LoVo (cell line): Measurements from ENCODE around the gene TBX18.
A peak's percentile ranks its signal among the peaks of the same experiment; 100 is the strongest.

Source experiments
- DNase-seq: peaks from one replicate; pipeline ENCODE4 v3.0.0-alpha.2; 2016; ENCODE audit warnings: low spot score

TBX18 gene

DNA sequence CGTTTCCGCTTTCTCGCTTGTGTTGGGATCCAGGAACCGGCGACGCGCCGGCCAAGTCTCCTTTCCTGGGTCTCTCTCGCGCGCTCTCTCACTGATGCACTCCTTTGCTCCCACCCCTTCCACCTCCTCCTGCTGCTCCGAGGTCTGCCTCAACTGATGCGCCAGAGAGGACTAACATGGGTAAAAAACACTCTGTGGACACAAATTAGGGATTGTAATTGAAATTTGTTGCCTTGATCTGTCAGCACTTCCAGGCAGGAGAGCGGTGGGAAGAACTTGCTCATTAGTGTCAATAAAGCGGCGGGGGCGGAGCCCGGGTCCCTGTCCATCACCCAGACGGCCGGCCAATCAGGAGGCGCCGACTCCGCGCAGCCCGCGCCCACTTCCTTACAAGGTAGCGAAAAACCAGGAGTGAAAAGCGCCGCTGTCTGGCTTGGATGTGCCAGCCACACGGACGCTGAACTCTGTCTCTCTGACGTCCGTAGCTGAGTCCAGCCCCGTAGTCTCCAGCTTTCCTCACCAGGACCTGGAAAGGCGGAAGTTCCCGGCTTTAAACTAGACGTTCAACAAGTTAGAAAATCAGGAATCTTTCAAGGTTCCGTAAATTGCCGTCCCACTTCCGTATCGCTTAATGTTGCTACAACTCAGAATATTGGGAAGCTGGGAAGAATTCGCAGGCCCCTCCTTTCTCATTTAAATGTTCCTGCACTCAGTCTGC is at the start of gene TBX18:
Gene TBX18 (minus strand): TSS at position 267 of the 718 bp plus-strand sequence. CDS start 417 bp downstream, outside the sequence.
- peak; percentile 74 for DNase-seq

GRCh38 chr6:84811351-84811750 is 47.0 kb upstream of the TBX18 start:
- no peak for DNase-seq

- DNase-seq: no peak
Observed at GRCh38 chr6:84809455-84809854, 45.1 kb upstream of the TBX18 start.

DNA sequence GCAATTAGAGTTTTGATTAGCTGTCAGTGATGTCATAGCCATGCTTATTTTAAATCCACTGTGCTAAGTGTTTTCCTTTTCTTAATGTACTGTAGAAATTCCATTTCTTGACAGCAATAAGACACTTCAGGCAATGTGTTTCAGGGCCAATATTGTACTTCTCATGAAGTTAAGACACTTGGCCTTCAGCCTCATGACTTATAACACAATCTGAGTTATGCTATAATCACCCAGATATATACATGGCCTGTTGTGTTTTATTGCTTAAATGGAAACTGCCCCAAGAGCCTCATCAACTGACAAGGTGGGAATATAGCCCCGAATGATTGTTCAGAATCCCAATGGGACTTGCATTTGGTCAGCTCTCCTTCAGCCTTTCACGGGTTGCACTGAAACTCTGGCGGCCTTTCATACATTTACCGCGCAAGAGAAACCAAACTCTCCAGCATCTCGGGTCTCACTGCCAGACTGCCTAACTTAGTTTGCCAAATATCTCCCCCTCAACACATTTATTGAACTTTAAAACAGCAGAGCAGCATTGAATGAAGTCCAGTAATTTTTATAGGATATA is 44.2 kb upstream of the TBX18 start:
- no peak for DNase-seq

GRCh38 chr6:84805145-84805544 is 40.7 kb upstream of the TBX18 start:
- no peak for DNase-seq

- no peak for DNase-seq
Observed at GRCh38 chr6:84804720-84805119, 40.3 kb upstream of the TBX18 start.

- no peak for DNase-seq
Observed at GRCh38 chr6:84801250-84801649, 36.9 kb upstream of the TBX18 start.

- DNase-seq: no peak
Observed at GRCh38 chr6:84798257-84798656, 33.9 kb upstream of the TBX18 start.

DNA sequence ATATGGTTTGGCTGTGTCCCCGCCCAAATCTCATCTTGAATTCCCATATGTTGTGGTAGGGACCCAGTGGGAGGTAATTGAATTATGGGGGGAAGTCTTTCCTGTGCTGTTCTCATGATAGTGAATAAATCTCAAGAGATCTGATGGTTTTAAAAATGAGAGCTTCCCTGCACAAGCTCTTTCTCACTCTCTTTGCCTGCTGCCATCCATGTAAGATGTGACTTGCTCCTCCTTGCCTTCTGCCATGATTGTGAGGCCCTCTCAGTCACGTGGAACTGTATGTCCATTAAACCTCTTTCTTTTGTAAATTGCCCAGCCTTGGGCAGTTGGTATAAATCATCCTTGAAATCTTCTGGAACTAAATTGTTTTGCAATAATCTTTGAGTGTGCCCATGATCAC is 31.9 kb upstream of the TBX18 start:
- no peak for DNase-seq

DNA sequence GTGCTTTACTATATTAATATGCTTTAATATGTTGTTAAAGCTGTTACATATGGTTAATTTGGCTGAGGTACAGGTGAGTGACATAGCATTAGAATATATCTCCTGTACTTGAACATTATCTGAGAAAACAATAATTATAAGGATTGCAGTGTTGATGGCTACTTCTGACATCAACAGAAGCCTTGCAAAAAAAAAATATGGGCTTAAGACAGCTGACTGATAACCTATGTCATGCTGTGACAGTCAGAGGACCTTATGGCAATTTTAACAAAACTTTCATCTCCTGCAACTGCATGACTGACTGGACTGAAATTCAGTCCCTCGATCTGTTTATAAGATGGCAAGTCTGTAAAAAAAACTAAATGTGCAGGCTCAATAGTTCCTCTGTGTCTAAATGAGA is 27.5 kb upstream of the TBX18 start:
- no peak for DNase-seq

DNA sequence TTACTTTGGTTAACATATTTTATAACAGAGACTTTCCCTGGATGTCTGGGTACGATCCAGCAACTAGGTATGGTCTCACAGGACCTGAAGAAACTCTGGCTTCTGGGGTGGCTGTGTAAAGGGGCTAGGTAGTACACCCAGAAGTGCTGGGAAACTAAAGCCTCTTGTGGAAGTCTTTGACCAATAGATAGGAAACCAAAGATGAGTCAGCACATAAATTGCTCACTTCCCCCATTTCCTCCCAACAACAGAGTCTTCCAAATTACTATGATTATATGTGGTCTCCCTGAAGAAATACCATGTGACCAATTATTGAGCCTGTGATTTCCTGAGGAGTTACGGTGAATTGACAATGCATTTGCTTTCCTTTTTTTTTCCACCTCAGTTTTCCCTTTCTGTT is 26.8 kb upstream of the TBX18 start:
- DNase-seq: no peak

- no peak for DNase-seq
Observed at GRCh38 chr6:84789170-84789569, 24.8 kb upstream of the TBX18 start.

- DNase-seq: no peak
Observed at GRCh38 chr6:84788689-84789088, 24.3 kb upstream of the TBX18 start.

- DNase-seq: no peak
Observed at GRCh38 chr6:84785671-84786070, 21.3 kb upstream of the TBX18 start.

- DNase-seq: no peak
Observed at GRCh38 chr6:84779917-84780316, 15.5 kb upstream of the TBX18 start.

DNA sequence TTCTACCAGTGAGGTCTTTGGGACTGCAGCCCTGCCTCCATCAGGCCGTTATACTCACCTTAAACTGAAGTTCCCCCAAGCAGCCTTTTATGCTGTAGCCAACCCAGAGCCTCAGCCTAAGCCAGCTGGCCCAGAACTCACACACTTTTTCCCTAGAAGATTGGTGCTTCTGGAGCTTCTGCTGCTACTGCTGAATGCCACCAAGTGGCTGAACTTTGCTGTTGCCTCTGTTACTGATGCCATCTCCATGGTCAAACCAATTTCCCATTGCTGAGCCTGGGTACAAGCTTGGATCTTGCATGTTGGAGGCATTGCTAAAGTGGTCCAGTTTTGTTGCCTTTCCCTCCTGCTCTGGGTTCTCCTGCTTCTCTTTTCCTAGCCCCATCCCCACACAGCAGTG is 15.0 kb upstream of the TBX18 start:
- DNase-seq: no peak

- DNase-seq: no peak
Observed at GRCh38 chr6:84777888-84778287, 13.5 kb upstream of the TBX18 start.

DNA sequence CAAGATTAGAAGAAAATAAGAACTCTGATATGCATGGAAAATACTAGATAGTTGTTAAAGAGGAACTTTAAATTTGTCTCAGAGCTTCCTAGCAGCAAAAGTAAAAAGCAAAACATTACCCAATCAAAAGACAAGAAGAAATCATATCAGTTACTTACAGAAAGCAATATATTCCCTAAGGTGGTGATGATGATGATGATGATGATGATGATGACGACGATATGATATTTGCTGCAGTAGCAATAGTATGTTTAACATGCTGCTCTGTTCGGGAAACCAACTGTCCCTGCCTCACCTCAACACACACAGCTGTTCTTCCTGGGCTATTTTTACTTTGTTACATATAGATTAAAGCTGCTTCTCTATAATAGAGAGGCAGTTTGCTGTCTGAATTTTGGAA is 12.0 kb upstream of the TBX18 start:
- DNase-seq: no peak

DNA sequence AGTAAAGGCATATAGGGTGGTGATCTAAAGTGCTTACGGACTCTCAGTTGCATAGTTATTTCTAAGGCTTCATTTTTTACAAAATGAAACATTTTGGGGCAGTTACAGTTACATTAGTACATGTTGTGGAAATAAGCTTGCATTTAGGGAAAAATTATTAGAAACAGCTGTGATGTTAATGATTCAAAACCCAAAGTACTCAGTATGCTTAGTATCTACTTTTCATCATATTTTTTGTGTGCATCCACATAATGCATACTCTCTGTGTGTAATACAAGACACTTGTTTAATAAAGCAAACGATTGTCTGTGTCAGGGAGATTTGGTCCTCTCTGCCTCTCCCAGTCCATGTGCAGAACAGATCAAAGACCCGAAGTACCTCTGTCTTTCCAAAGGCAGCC is 11.4 kb upstream of the TBX18 start:
- no peak for DNase-seq

DNA sequence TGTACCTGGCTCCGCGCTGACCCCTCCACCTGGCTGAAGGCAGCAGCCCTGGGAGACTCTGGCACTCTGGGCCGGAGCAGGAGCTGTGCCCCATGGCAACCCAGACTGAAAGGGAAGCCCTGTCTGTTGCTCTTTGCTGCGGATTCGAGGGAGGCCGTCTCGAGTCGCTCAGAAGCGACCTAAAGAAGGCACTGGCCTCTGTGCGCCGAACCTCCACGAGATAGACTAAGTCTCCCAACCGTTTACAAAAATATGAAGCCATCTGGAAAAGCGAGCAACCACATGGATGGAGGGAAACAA is 10.5 kb upstream of the TBX18 start:
- no peak for DNase-seq

- no peak for DNase-seq
Observed at GRCh38 chr6:84774157-84774984, 10.0 kb upstream of the TBX18 start.

DNA sequence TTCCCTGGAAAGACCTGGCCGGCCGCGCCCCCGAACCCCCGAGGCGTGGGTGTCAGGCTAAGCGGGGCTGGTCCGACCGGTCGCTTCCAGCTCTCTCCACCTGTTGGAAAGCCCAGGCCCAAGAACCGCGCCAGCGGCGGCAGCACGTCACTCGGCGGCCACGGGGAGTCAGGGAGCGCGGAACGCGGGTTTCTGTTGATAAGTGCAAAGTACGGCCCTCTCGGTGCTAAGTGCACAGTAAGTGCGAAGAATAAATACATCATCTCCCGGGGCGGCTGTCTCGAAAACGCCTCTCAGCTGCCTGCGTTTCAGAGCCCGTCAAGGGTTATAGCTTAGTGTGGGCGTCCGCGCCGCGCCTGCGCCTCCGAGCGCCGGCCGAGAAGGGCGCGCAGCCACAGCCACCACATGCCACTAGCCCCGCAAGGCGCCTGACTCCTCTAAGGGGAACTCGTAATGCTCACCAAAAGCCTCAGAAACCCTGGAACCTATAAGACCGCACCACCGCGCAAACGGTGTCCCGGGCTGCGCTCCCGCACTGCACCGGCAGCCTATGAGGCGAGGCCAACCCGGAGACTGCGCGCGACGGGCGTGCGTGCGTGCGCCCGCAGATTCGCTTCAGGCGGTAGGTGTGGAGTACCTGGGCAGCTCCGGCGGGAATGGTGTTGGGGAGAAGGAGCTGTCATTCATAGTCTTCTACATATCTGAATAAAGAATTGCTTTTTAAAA is 9.2 kb upstream of the TBX18 start:
- no peak for DNase-seq

GRCh38 chr6:84773133-84773430 is 8.7 kb upstream of the TBX18 start:
- DNase-seq: no peak
